Activated CD4-positive, alpha-beta T cell treated with anti-CD3 and anti-CD28 coated beads, Interleukin-2, amount 10 ng/mL, durations not matched to agents 24 days and 14 days (primary cell): ENCODE data around the gene GFRA1. TPM values are rescaled to one million over a fixed set of nuclear protein-coding genes. Genes with fewer than 3 reads are reported as not detected.

Source experiments
- DNase-seq: peaks from one replicate; pipeline ENCODE4 v3.0.0; 2022
- H3K27ac Mint-ChIP-seq: one replicate; pipeline ENCODE4 v1.8.0; 2022; ENCODE audit warnings: mild to moderate bottlenecking, mixed read lengths
- H3K27me3 Mint-ChIP-seq: one replicate; pipeline ENCODE4 v1.8.0; 2022; ENCODE audit warnings: mixed read lengths
- H3K36me3 Mint-ChIP-seq: one replicate; pipeline ENCODE4 v1.8.0; 2022; ENCODE audit warnings: low read depth, mild to moderate bottlenecking, mixed read lengths
- H3K4me1 Mint-ChIP-seq: one replicate; pipeline ENCODE4 v1.8.0; 2021; ENCODE audit warnings: mixed read lengths
- H3K4me3 Mint-ChIP-seq: one replicate; pipeline ENCODE4 v1.8.0; 2022; ENCODE audit warnings: mild to moderate bottlenecking, moderate library complexity, mixed read lengths
- H3K9me3 Mint-ChIP-seq: one replicate; pipeline ENCODE4 v1.8.0; 2021; ENCODE audit warnings: mixed read lengths
- intact Hi-C: fragments of 100-400 bp; cut with micrococcal nuclease; formaldehyde crosslinking; loops from one replicate; pipeline ENCODE4 v1.15.1; 2023
- total RNA-seq: library from RNA; stranded (reverse); gene quantifications from 2 replicates; pipeline ENCODE4 v1.2.3, GENCODE V29; 2022

GFRA1 gene
- total RNA-seq, 1 donor from 2014 or later, result not detected

GRCh38 chr10:116121640-116122525 is 151.1 kb downstream of the GFRA1 start:
- H3K4me1 Mint-ChIP-seq, result no peaks in the 10 kb centered on the region
- no peak overlapping the region for H3K4me3 Mint-ChIP-seq
- H3K27me3 Mint-ChIP-seq, result no peaks in the 10 kb centered on the region
- H3K9me3 Mint-ChIP-seq, result no peaks in the 10 kb centered on the region
- intact Hi-C loops, result no loop called here
- H3K36me3 Mint-ChIP-seq, result no peaks in the 10 kb centered on the region
- no peak for DNase-seq
- H3K27ac Mint-ChIP-seq, result no peak overlapping the region

DNA sequence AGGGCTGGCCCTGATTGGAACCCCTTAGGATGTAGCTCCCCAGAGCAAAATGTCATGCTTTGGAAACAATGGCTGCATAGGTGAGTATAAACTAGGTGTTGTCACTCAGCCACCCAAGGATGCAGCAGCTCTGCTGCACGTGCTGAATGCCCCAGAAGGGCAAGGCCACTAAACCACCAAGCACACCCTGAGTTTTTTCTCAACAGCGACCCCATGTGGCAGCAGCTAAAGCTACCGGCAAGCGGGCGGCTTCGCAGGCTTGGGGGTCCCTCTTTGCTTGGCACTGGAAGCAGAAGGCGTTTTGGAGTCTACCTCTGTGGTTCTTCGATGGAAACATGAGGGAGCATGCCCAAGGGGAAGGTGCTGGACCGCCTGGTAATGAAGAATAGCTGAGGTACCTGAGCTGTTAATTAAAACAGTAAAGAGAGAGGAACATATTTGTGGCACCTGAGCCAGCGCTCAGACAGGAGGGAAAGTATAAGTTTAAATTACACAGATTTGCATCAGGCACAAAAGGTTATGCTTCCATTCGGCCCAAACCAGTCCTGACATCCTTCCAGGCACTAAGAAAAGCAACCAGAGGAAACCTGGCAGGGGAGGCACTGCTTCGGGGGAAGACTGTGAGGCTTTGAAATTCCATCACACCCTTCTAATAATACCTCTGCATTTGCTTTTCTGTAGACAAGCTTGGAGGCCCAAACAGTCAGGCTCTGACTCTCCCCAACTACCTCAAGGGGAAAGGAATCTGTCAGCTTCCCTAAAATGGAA is 152.1 kb downstream of the GFRA1 start:
- intact Hi-C loops, result no loop called here
- Mint-ChIP-seq H3K4me1 (no peaks in the 10 kb centered on the region), H3K36me3 (no peaks in the 10 kb centered on the region), H3K9me3 (no peaks in the 10 kb centered on the region), H3K27me3 (no peaks in the 10 kb centered on the region), H3K4me3 (no peak overlapping the region), H3K27ac (no peak overlapping the region)
- DNase-seq, result no peak

DNA sequence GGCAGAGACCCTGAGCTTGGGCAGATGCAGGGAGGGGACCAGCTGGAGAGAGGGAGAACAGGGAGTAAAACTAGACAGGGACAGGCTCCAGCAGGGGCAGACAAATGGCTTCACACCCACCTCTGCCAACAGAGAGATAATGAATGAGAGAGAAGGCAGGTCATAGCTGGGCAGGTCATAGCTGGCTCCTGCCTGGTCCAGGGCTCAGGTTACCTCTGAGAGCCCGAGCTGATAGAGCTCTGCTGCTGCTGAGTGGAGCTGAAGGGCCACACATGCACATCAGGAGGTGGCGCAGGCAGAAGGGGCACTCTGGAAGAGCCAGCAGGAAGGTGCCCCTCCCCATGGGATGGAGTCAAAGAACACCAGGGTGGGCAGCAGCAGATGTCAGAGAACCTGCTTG is 154.2 kb downstream of the GFRA1 start:
- H3K36me3 Mint-ChIP-seq, result no peaks in the 10 kb centered on the region
- H3K4me1 Mint-ChIP-seq, result no peaks in the 10 kb centered on the region
- intact Hi-C loops, result no loop called here
- H3K9me3 Mint-ChIP-seq, result no peaks in the 10 kb centered on the region
- H3K27ac Mint-ChIP-seq, result no peak overlapping the region
- H3K27me3 Mint-ChIP-seq, result no peaks in the 10 kb centered on the region
- no peak overlapping the region for H3K4me3 Mint-ChIP-seq
- no peak for DNase-seq

DNA sequence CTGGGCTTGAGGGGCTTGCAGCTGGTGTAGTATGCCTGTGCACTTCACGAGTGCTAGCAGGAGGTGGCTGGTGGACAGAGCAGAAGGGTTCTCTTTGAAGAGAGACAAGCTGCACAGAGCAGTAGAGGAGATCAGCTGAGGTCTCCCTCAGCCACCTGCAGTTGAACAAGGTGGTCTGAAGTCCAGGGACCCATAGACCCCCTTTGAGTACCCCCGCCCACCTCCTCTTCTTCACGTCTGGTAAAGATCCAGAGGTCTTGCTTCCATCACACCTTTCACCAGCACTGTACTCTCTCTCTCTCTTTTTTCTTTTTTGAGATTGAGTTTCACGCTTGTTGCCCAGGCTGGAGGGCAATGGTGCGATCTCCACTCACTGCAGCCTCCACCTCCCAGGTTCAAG is 157.2 kb downstream of the GFRA1 start:
- DNase-seq, result no peak
- Mint-ChIP-seq H3K27ac (no peak overlapping the region), H3K4me1 (no peaks in the 10 kb centered on the region), H3K9me3 (no peaks in the 10 kb centered on the region), H3K4me3 (no peak overlapping the region), H3K27me3 (no peaks in the 10 kb centered on the region), H3K36me3 (no peaks in the 10 kb centered on the region)
- intact Hi-C loops, result no loop called here

DNA sequence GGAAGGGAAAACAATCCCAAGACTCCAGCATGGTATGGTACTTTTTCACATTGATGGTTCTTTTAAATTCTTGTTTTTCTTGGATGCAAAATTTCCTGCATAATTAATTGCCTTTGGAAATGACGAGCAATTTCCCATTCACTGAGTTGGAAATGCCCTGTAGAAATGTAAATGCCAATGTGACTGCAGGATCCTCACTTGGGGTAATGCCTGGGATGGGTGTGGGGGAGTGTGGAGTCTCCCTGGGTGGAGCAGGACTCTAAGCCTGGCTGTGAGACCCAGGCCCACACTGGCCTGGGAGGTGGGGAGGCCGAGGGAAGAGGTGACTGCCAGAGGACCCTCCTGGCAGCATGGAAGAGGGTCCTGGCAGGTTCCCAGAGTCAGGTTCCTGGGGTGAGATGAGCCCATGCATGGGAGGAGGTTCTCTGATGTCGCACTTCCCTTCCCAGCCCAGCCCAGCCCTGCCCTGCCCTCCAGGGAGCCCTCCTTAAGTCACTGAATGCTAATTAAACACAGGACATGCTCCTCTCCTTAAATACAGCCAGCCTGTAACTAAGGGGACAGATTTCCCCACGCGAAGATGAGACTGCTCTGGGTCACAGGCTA is 157.9 kb downstream of the GFRA1 start:
- intact Hi-C loops, result no loop called here
- Mint-ChIP-seq H3K27me3 (no peaks in the 10 kb centered on the region), H3K4me3 (no peak overlapping the region), H3K4me1 (no peaks in the 10 kb centered on the region), H3K9me3 (no peaks in the 10 kb centered on the region), H3K36me3 (no peaks in the 10 kb centered on the region), H3K27ac (no peak overlapping the region)
- DNase-seq, result no peak

DNA sequence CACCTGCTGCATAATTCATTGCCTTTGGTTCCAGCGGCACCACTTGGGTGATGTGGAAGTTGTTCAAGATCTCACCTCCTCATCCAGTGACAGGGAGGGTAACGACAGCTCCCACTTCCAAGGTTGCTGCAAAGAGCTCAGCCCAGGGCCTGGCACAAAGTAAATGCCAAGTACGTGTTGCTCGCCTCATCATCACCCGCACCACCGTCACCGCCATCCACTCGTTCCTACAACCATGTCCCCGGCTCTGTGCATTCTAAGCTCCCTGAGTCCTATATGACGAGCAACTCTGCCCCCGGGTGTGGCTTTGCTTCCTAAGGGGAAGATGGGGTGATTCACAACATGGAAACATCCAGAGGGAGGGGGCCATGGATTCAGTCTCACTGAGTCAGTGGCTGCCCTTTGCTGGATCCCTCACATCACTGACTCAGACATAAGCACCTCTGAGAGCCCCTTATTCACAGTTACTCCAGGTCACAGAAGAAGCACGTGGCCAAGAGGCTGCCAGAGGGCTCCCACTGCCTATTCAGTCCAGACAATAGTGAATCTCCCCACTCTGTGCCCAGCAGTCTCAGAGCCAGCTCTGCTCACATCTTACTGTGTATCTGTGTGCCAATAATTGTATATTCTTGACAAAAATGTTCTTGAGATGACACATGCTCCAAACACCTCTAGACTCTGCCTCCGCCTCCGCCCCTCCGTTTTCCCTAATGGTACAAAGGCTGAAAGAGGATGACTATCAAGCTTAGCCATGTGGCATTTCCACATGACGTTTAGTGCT is 159.1 kb downstream of the GFRA1 start:
- no peaks in the 10 kb centered on the region for H3K4me1 Mint-ChIP-seq
- intact Hi-C loops, result no loop called here
- H3K36me3 Mint-ChIP-seq, result no peaks in the 10 kb centered on the region

DNA sequence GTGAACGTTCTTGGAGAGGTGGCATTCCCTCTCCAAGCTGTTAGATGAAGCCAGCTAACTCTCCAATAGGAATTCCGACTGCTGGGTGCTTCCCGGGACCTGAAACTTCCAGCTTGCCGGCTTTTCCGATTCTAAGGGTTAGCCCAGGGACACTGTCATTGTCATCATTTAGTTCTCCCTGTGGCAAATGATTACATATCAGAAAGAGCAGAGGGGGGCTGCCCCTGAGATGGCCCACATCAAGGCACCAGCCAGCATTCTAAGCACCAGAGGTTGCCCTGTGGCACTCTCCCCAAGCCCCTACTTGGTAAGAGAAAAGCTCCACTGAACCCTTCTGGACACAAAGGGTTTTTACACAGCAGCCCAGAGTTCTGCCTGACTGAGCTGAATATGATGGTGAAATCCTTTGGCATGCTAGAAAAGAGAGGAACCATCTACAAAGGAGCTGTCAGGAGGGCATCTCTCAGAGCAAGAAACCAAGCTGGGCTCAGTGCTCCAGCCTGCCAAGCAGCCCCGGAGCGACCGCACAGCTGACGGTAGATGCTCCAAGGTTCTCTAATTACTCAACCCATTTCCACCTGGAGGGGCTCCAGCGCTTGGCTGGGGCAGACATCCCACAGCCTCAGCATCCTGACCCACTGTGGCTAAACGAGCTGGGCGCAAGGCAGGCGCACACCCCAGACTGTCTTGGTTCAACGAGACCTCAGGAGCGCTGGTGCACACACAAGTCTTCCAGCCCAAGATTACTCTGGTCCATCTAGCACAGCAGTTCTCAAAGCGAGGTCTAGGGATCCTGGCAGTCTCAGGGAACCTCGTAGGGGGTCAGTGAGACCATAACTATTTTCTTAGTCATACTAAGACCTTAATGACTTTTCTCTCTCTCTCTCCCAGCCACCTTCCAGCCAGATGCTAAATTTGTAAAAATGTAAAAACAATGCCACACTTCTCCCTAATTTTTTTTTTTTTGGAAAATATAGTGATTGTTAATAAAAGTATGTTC is 160.5 kb downstream of the GFRA1 start:
- Mint-ChIP-seq H3K4me3 (no peak overlapping the region), H3K9me3 (no peaks in the 10 kb centered on the region), H3K36me3 (no peaks in the 10 kb centered on the region), H3K27me3 (no peaks in the 10 kb centered on the region), H3K27ac (no peak overlapping the region), H3K4me1 (no peaks in the 10 kb centered on the region)
- intact Hi-C loops, result no loop called here
- no peak for DNase-seq

More for the DNA sequence above, 159.1 kb downstream of the GFRA1 start:
- no peaks in the 10 kb centered on the region for H3K9me3 Mint-ChIP-seq
- H3K27me3 Mint-ChIP-seq, result no peaks in the 10 kb centered on the region
- H3K27ac Mint-ChIP-seq, result no peak overlapping the region
- no peak for DNase-seq
- H3K4me3 Mint-ChIP-seq, result no peak overlapping the region

DNA sequence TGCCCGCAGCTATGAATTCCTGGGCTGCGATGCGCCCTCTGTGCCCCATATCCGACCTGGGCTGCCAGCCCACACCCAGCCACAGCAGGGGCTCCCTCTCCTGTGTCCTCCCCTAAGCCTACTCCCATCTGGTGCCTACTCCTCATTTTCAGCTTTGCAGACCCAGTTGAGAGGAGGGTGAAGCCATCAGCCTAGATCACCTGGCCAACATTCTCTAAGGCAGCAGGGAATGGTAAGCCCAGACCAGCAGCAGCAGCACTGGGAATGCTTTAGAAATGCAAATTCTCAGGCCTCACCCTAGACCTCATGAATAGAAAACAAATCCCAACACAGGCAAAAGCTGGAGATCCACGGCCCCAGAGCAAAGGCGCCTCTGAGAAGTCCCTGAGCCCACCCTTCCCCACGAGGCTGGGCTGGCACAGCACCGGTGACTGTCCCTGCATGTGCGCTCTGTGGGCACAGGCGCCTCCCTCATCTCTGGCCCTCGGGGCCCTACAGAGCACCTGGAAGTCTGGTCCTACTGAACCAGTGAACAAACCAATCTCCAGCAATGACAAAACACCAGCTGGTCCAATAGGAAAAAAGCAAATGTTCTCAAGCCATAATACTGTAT is 161.4 kb downstream of the GFRA1 start:
- Mint-ChIP-seq H3K9me3 (no peaks in the 10 kb centered on the region), H3K36me3 (no peaks in the 10 kb centered on the region), H3K27me3 (no peaks in the 10 kb centered on the region), H3K4me1 (no peaks in the 10 kb centered on the region), H3K27ac (no peak overlapping the region), H3K4me3 (no peak overlapping the region)
- DNase-seq, result no peak
- intact Hi-C loops, result no loop called here

- Mint-ChIP-seq H3K4me3 (no peak overlapping the region), H3K27me3 (no peaks in the 10 kb centered on the region), H3K9me3 (no peaks in the 10 kb centered on the region), H3K27ac (no peak overlapping the region), H3K36me3 (no peaks in the 10 kb centered on the region), H3K4me1 (no peaks in the 10 kb centered on the region)
- DNase-seq, result no peak
- intact Hi-C loops, result no loop called here
Measured at GRCh38 chr10:116110736-116111135, 162.3 kb downstream of the GFRA1 start.

DNA sequence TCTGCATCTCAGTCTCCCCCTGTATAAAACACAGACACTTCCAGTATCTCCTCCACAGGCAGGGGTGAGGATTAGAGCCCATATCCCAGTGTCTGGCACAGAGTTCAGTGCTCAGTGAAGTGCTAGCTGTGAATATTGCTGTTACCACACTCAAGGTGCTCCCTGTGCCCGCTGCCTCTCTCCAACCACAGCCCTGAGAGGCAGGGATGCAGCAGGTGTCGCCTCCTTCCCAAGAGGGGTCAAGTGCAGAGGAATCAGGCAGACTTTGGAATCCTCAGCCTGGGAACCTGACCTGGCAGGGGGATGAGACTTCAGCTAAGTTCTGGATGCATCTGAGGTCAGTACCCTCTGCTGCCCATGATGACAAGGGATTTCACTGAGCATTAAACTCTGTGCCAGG is 163.1 kb downstream of the GFRA1 start:
- no peak overlapping the region for H3K27ac Mint-ChIP-seq
- no peaks in the 10 kb centered on the region for H3K36me3 Mint-ChIP-seq
- no peaks in the 10 kb centered on the region for H3K4me1 Mint-ChIP-seq
- no peak for DNase-seq
- intact Hi-C loops, result no loop called here
- H3K4me3 Mint-ChIP-seq, result no peak overlapping the region
- no peaks in the 10 kb centered on the region for H3K9me3 Mint-ChIP-seq
- H3K27me3 Mint-ChIP-seq, result no peaks in the 10 kb centered on the region

GRCh38 chr10:116109481-116109880 is 163.5 kb downstream of the GFRA1 start:
- H3K4me3 Mint-ChIP-seq, result no peak overlapping the region
- DNase-seq, result no peak
- no peaks in the 10 kb centered on the region for H3K27me3 Mint-ChIP-seq
- H3K27ac Mint-ChIP-seq, result no peak overlapping the region
- no peaks in the 10 kb centered on the region for H3K36me3 Mint-ChIP-seq
- no peaks in the 10 kb centered on the region for H3K4me1 Mint-ChIP-seq
- intact Hi-C loops, result no loop called here
- H3K9me3 Mint-ChIP-seq, result no peaks in the 10 kb centered on the region

DNA sequence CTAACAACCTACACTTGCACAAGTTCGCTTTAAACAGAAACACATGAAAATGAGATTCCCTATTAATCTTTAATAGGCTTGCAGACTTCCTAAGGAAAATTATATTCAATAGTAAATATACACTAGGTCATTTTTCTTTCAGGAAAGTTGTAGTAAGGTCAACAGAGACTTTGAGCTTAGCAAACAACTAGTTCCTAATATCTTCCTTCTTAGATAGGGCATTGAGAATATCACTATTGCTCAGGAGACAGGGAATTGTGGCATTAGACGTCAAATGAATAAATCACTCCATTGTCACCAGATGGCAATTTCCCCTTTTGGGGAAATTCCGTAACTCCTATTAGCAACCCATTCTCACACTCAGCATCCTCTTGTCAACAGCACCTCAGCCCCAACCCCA is 164.9 kb downstream of the GFRA1 start:
- Mint-ChIP-seq H3K27me3 (no peaks in the 10 kb centered on the region), H3K4me3 (no peak overlapping the region), H3K9me3 (no peaks in the 10 kb centered on the region), H3K4me1 (no peaks in the 10 kb centered on the region), H3K27ac (no peak overlapping the region), H3K36me3 (no peaks in the 10 kb centered on the region)
- intact Hi-C loops, result no loop called here
- no peak for DNase-seq
